ENCODE measurements around the gene SH3BP1. TPM values are rescaled to one million over a fixed set of nuclear protein-coding genes. Genes with fewer than 3 reads are reported as not detected.
"Not testable (repeated sequence)": the region's sequence is repeated elsewhere in the genome, so short reads cannot be mapped to it uniquely, and the experiment has no call there.

SH3BP1 gene
- total RNA-seq = 0.89 and 1.3 TPM in 2 replicates

- no peak for DNase-seq (ENCODE audit: low read depth in 2 of 2)
Measured at GRCh38 chr22:37639070-37639760, at the start of gene SH3BP1. SH3BP1 (plus strand) TSS chr22:37639669; CDS start chr22:37639788, 119 bp downstream.

GRCh38 chr22:37591081-37591480 is 48.4 kb upstream of the SH3BP1 start:
- DNase-seq (ENCODE audit: low read depth in 2 of 2) = not testable (repeated sequence)

GRCh38 chr22:37591823-37592404 is 47.6 kb upstream of the SH3BP1 start:
- no peak for DNase-seq (ENCODE audit: low read depth in 2 of 2)

- DNase-seq (ENCODE audit: low read depth in 2 of 2) = no peak
Measured at GRCh38 chr22:37594237-37594636, 45.2 kb upstream of the SH3BP1 start.

GRCh38 chr22:37599153-37599552 is 40.3 kb upstream of the SH3BP1 start:
- DNase-seq (ENCODE audit: low read depth in 2 of 2) = no peak

- no peak for DNase-seq (ENCODE audit: low read depth in 2 of 2)
Measured at GRCh38 chr22:37601203-37601539, 38.3 kb upstream of the SH3BP1 start.

GRCh38 chr22:37601540-37602442 is 37.7 kb upstream of the SH3BP1 start:
- peak in 1 of 2 donors; percentile 55 for DNase-seq (ENCODE audit: low read depth in 2 of 2)

GRCh38 chr22:37602546-37603277 is 36.8 kb upstream of the SH3BP1 start:
- not testable (repeated sequence) for DNase-seq (ENCODE audit: low read depth in 2 of 2)

- DNase-seq (ENCODE audit: low read depth in 2 of 2) = no peak
Measured at GRCh38 chr22:37604074-37604473, 35.4 kb upstream of the SH3BP1 start.

GRCh38 chr22:37604875-37605274 is 34.6 kb upstream of the SH3BP1 start:
- DNase-seq (ENCODE audit: low read depth in 2 of 2) = no peak

GRCh38 chr22:37607010-37607934 is 32.2 kb upstream of the SH3BP1 start:
- peak; percentile 26 to 68 for DNase-seq (ENCODE audit: low read depth in 2 of 2)

- DNase-seq (ENCODE audit: low read depth in 2 of 2) = no peak
Measured at GRCh38 chr22:37607935-37608476, 31.5 kb upstream of the SH3BP1 start.

GRCh38 chr22:37608477-37609239 is 30.8 kb upstream of the SH3BP1 start, which contains the start of gene GGA1:
GGA1 (plus strand) TSS chr22:37608834; CDS start chr22:37608861, 27 bp downstream.
- peak; percentile 97 to 98 for DNase-seq (ENCODE audit: low read depth in 2 of 2)

- DNase-seq (ENCODE audit: low read depth in 2 of 2) = peak in 1 of 2 donors; percentile 12
Measured at GRCh38 chr22:37609240-37610152, 30.0 kb upstream of the SH3BP1 start.

GRCh38 chr22:37610153-37610475 is 29.4 kb upstream of the SH3BP1 start:
- DNase-seq (ENCODE audit: low read depth in 2 of 2) = not testable (repeated sequence)

GRCh38 chr22:37610480-37611129 is 28.9 kb upstream of the SH3BP1 start:
- no peak for DNase-seq (ENCODE audit: low read depth in 2 of 2)

- no peak for DNase-seq (ENCODE audit: low read depth in 2 of 2)
Measured at GRCh38 chr22:37611207-37611606, 28.3 kb upstream of the SH3BP1 start.

Measured in dermis microvascular lymphatic vessel endothelial cell (primary cell).